A673 (cell line): Measurements from ENCODE around the gene LYPD8. TPM values are rescaled to one million over a fixed set of nuclear protein-coding genes. Genes with fewer than 3 reads are reported as not detected.

Experiments used
- BruUV-seq: library from RNA; stranded (reverse); fragments of 400-500 nt; replicated peaks from 2 replicates; lab custom pipeline; 2021; lab: Mats Ljungman, UMichigan
- CTCF ChIA-PET: fragments of 300-600 bp; sonication (Branson Sonifier 250); formaldehyde crosslinking; loops from one replicate; lab custom pipeline; 2022; ENCODE audit warnings: antibody characterized with exemption; lab: Charles Lee
- POLR2A ChIA-PET: fragments of 300-600 bp; sonication (Branson Sonifier 250); formaldehyde crosslinking; loops from one replicate; lab custom pipeline; 2022; ENCODE audit warnings: antibody characterized with exemption; ENCODE audit not compliant: low non-redundant PET; lab: Charles Lee
- DNase-seq: peaks from one replicate; pipeline ENCODE4 v3.0.0-alpha.2; 2015; ENCODE audit warnings: low spot score
- H3K27ac ChIP-seq: fragments of 200-600 bp; sonication (generic); 2 replicates; pipeline ENCODE4 v1.5.1; 2016; ENCODE audit warnings: mixed run types, low read depth, mild to moderate bottlenecking, mixed read lengths, antibody characterized with exemption, low read length; ENCODE audit not compliant: poor library complexity, severe bottlenecking
- H3K27me3 ChIP-seq: fragments of 200-600 bp; sonication (generic); replicated peaks from 2 replicates; pipeline ENCODE4 v1.6.1; 2017; ENCODE audit warnings: mixed run types, low read depth, mild to moderate bottlenecking, mixed read lengths, antibody characterized with exemption, low read length; ENCODE audit not compliant: insufficient read depth, poor library complexity
- H3K36me3 ChIP-seq: fragments of 200-600 bp; sonication (generic); 2 replicates; pipeline ENCODE4 v1.6.1; 2016; ENCODE audit warnings: mixed run types, mild to moderate bottlenecking, mixed read lengths, antibody characterized with exemption, low read length; ENCODE audit not compliant: insufficient read depth, poor library complexity, severe bottlenecking
- H3K4me1 ChIP-seq: fragments of 200-600 bp; sonication (generic); 2 replicates; pipeline ENCODE4 v1.6.1; 2017; ENCODE audit warnings: mixed run types, mild to moderate bottlenecking, mixed read lengths, antibody characterized with exemption, low read length; ENCODE audit not compliant: insufficient read depth, poor library complexity, severe bottlenecking
- H3K4me3 ChIP-seq: fragments of 200-600 bp; sonication (generic); 2 replicates; pipeline ENCODE4 v1.5.1; 2016; ENCODE audit warnings: low read depth, mixed run types, mild to moderate bottlenecking, mixed read lengths, low read length; ENCODE audit not compliant: poor library complexity, severe bottlenecking
- H3K9me3 ChIP-seq: fragments of 200-600 bp; sonication (generic); 2 replicates; pipeline ENCODE4 v1.6.1; 2016; ENCODE audit warnings: mixed run types, low read depth, mild to moderate bottlenecking, mixed read lengths, antibody characterized with exemption, low read length; ENCODE audit not compliant: poor library complexity, severe bottlenecking
- EZH2 ChIP-seq: fragments of 200-600 bp; sonication (generic); IDR thresholded peaks from 2 replicates; pipeline ENCODE4 v1.6.1; 2017; ENCODE audit warnings: borderline replicate concordance, low read depth, mild to moderate bottlenecking, mixed read lengths, antibody characterized with exemption, low read length; ENCODE audit not compliant: poor library complexity, severe bottlenecking
- intact Hi-C: fragments of 100-400 bp; cut with micrococcal nuclease; formaldehyde crosslinking; loops from one replicate; pipeline ENCODE4 v1.10.0; 2022; ENCODE audit not compliant: unreplicated experiment
- total RNA-seq: library from RNA; stranded (reverse); gene quantifications from 2 replicates; pipeline ENCODE4 v1.2.3, GENCODE V29; 2021
- TF ChIP-seq, protein P1 (sequence below): fragments of 300-800, 200-600 bp; sonication (generic); conservative IDR thresholded peaks from 2 replicates; pipeline ENCODE4 v1.5.1; 2017; ENCODE audit warnings: low read depth, mild to moderate bottlenecking, antibody characterized with exemption, low read length, moderate library complexity, mixed read lengths

LYPD8 gene
- total RNA-seq, 1 experiment from 2014 or later = not detected

DNA sequence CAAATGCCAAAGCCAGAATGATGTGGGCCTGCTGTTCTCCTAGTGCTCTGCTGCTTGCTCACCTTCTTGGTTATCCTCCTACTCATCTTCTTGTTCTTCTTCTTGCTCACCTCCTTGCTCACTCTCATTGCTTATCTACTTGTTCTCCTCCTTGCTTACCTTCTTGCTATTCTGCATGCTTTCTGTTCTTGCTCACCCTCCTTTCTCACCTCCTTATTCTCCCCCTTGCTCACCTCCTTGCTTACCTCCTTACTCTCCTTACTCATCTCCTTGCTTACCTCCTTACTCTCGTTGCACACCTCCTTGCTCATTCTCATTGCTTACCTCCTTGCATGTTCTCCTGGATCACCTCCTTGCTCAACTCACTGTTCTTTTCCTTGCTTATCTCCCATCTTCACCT lies 52.8 kb downstream of the LYPD8 start, which contains the start of gene OR14I1:
OR14I1 (minus strand) TSS at position 53 of the 400 bp plus-strand sequence.
- H3K27me3 ChIP-seq = peaks cover 7% of the 10 kb centered on the region
- no peaks in the 10 kb centered on the region for H3K9me3 ChIP-seq
- H3K4me3 ChIP-seq = no peak within 1 kb of the TSS
- no peaks in the 10 kb centered on the region for H3K36me3 ChIP-seq
- CTCF ChIA-PET = no interaction called here
- no peak for DNase-seq
- no TSS peak for BruUV-seq
- POLR2A ChIA-PET = no interaction called here
- intact Hi-C loops = loop anchor here (2.0 to 5.0 kb wide), 2 partner anchors 105 to 298 kb away; no protein-coding TSS in a partner anchor
- no peak for TF ChIP-seq EZH2
- TF ChIP-seq, protein P1, sequence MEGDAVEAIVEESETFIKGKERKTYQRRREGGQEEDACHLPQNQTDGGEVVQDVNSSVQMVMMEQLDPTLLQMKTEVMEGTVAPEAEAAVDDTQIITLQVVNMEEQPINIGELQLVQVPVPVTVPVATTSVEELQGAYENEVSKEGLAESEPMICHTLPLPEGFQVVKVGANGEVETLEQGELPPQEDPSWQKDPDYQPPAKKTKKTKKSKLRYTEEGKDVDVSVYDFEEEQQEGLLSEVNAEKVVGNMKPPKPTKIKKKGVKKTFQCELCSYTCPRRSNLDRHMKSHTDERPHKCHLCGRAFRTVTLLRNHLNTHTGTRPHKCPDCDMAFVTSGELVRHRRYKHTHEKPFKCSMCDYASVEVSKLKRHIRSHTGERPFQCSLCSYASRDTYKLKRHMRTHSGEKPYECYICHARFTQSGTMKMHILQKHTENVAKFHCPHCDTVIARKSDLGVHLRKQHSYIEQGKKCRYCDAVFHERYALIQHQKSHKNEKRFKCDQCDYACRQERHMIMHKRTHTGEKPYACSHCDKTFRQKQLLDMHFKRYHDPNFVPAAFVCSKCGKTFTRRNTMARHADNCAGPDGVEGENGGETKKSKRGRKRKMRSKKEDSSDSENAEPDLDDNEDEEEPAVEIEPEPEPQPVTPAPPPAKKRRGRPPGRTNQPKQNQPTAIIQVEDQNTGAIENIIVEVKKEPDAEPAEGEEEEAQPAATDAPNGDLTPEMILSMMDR = no peak
- H3K4me1 ChIP-seq = peaks cover 5% of the 10 kb centered on the region
- H3K27ac ChIP-seq = no peak within 1 kb of the TSS

GRCh38 chr1:248699099-248699498 lies 56.5 kb downstream of the LYPD8 start:
- TF ChIP-seq, protein P1 = no peak
- no peak for TF ChIP-seq EZH2
- H3K36me3 ChIP-seq = no peaks in the 10 kb centered on the region
- ChIA-PET CTCF (no interaction called here), POLR2A (no interaction called here)
- BruUV-seq = no TSS peak
- intact Hi-C loops = no loop called here
- H3K4me3 ChIP-seq = no peak overlapping the region
- no peak for DNase-seq
- no peaks in the 10 kb centered on the region for H3K27me3 ChIP-seq
- H3K9me3 ChIP-seq = no peaks in the 10 kb centered on the region
- peaks cover 5% of the 10 kb centered on the region for H3K4me1 ChIP-seq
- no peak overlapping the region for H3K27ac ChIP-seq

DNA sequence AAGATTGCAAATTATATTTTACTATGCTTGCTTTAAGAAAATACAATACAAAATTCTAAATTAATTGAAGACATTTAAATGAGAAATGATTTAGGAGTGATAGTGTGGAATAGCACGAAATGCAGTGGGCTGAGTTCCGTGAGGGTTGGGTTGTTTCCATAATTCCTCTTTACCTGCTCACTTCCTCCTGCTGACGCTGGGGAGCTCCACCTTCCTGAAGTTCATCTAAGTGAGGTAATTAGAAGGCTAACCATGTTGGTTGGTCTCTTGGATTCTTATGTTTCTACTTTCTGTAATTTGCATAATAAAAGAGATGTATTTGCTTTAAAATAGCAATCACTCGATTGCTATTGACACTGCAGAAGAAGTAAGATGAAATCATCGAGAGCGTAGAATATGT lies 57.7 kb downstream of the LYPD8 start:
- H3K27ac ChIP-seq = no peak overlapping the region
- H3K27me3 ChIP-seq = no peaks in the 10 kb centered on the region
- ChIA-PET CTCF (no interaction called here), POLR2A (no interaction called here)
- H3K9me3 ChIP-seq = no peaks in the 10 kb centered on the region
- no peaks in the 10 kb centered on the region for H3K36me3 ChIP-seq
- peaks cover 5% of the 10 kb centered on the region for H3K4me1 ChIP-seq
- DNase-seq = no peak
- no peak overlapping the region for H3K4me3 ChIP-seq
- TF ChIP-seq, protein P1 = no peak
- no peak for TF ChIP-seq EZH2
- intact Hi-C loops = no loop called here
- BruUV-seq = no TSS peak
